Stimulated activated naive CD8-positive, alpha-beta T cell treated with anti-CD3 and anti-CD28 coated beads, Interleukin-15, Interleukin-2, amounts not matched to agents 100 ng/mL and 50 ng/mL, for 24 hours (primary cell): Measurements from ENCODE around the gene CEL.
A peak's percentile ranks its signal among the peaks of the same experiment; 100 is the strongest.
"Not testable (repeated sequence)": the region's sequence is repeated elsewhere in the genome, so short reads cannot be mapped to it uniquely, and the experiment has no call there.

Experiments used
- H3K27ac Mint-ChIP-seq: one replicate; pipeline ENCODE4 v1.8.0; 2021; ENCODE audit warnings: mild to moderate bottlenecking, mixed read lengths
- H3K27me3 Mint-ChIP-seq: one replicate; pipeline ENCODE4 v1.8.0; 2021; ENCODE audit warnings: mixed read lengths
- H3K36me3 Mint-ChIP-seq: one replicate; pipeline ENCODE4 v1.8.0; 2021; ENCODE audit warnings: low read depth, mixed read lengths
- H3K4me1 Mint-ChIP-seq: one replicate; pipeline ENCODE4 v1.8.0; 2021; ENCODE audit warnings: low read depth, mixed read lengths
- H3K4me3 Mint-ChIP-seq: one replicate; pipeline ENCODE4 v1.8.0; 2021; ENCODE audit warnings: mild to moderate bottlenecking, mixed read lengths
- H3K9me3 Mint-ChIP-seq: one replicate; pipeline ENCODE4 v1.8.0; 2021; ENCODE audit warnings: mixed read lengths

CEL gene

DNA sequence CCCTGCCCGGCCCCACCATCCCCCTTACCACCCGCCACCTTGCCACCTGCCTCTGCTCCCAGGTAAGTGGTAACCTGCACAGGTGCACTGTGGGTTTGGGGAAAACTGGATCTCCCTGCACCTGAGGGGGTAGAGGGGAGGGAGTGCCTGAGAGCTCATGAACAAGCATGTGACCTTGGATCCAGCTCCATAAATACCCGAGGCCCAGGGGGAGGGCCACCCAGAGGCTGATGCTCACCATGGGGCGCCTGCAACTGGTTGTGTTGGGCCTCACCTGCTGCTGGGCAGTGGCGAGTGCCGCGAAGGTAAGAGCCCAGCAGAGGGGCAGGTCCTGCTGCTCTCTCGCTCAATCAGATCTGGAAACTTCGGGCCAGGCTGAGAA is at the start of gene CEL:
TSS of gene CEL (plus strand) at position 218 of the 382 bp plus-strand sequence. CDS start at position 240, 22 bp downstream.
- H3K27me3 Mint-ChIP-seq, H3K27ac Mint-ChIP-seq, H3K9me3 Mint-ChIP-seq, H3K4me3 Mint-ChIP-seq: not testable (repeated sequence)
- Mint-ChIP-seq H3K36me3 (peaks cover 14% of the 10 kb centered on the region), H3K4me1 (peaks cover 35% of the 10 kb centered on the region)

DNA sequence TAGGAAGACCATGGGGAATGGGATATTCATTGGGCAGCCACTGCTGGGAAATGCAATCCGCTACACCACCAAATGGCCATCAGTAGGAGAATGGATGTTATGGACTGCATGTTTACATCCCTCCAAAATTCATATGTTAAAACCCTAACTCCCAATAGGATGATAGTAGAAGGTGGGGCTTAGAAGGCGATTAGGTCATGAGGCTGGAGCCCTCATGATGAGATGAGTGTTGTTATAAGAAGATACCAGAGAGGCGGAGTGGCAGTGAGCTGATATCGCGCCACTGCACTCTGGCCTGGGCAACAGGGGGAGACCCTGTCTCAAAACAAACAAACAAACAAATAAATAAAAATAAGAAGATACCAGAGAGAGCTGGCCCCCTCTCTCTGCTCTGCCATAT is 47.1 kb upstream of the CEL start:
- H3K4me1 Mint-ChIP-seq, result no peaks in the 10 kb centered on the region
- no peak overlapping the region for H3K27ac Mint-ChIP-seq
- H3K36me3 Mint-ChIP-seq, result peaks cover 5% of the 10 kb centered on the region
- peaks cover 19% of the 10 kb centered on the region for H3K27me3 Mint-ChIP-seq
- H3K4me3 Mint-ChIP-seq, result no peak overlapping the region
- H3K9me3 Mint-ChIP-seq, result peaks cover 6% of the 10 kb centered on the region

DNA sequence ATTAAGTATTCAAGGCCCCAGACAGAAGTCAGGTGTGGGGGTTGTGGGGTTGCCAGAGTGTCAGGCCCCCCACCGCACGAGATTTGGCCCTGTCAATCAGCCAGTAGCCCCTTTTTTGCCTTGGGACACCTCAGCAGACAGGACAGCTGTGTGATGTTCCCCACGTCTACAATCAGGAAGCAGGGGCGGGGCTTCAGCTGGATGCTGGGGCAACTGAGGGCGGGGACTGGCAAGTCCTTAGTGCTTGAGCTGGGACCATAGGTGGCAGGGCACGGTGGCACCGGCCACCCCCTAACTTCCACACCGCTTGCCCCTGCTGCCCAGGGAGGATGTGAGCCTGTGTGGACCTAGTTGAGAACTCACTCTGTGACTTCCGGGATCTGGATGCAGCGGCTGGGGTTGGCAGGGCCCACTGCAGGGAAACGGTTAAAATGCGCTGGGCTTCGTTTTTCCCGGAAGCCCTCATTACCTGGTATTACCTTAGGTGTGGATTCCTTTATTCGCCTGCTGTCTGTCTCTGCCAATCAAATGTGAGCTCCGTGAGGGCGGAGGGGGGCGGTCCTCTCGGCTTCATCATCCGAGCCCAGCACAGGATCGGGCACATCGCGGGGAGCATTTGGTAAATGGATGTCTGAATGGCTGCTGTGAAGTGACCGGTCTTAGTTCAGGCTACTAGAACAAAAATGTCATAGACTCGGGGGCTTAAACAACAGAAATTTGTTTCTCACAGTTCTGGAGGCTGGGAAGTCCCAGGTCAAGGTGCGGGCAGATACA is 38.5 kb upstream of the CEL start:
- Mint-ChIP-seq H3K36me3 (no peaks in the 10 kb centered on the region), H3K27me3 (no peaks in the 10 kb centered on the region), H3K4me3 (peak overlapping the region; percentile 26), H3K4me1 (peaks cover 21% of the 10 kb centered on the region), H3K9me3 (no peaks in the 10 kb centered on the region), H3K27ac (peak overlapping the region; percentile 61)

- H3K4me3 Mint-ChIP-seq, result no peak overlapping the region
- peaks cover 34% of the 10 kb centered on the region for H3K4me1 Mint-ChIP-seq
- H3K27ac Mint-ChIP-seq, result no peak overlapping the region
- no peaks in the 10 kb centered on the region for H3K27me3 Mint-ChIP-seq
- H3K36me3 Mint-ChIP-seq, result peaks cover under 1% of the 10 kb centered on the region
- H3K9me3 Mint-ChIP-seq, result no peaks in the 10 kb centered on the region
Observed at GRCh38 chr9:133026426-133026825, 35.4 kb upstream of the CEL start.

- H3K27me3 Mint-ChIP-seq, result no peaks in the 10 kb centered on the region
- no peak overlapping the region for H3K4me3 Mint-ChIP-seq
- peak overlapping the region; percentile 34 for H3K27ac Mint-ChIP-seq
- H3K9me3 Mint-ChIP-seq, result no peaks in the 10 kb centered on the region
- H3K4me1 Mint-ChIP-seq, result peaks cover 40% of the 10 kb centered on the region
- H3K36me3 Mint-ChIP-seq, result peaks cover 7% of the 10 kb centered on the region
Observed at GRCh38 chr9:133027134-133027533, 34.6 kb upstream of the CEL start.

DNA sequence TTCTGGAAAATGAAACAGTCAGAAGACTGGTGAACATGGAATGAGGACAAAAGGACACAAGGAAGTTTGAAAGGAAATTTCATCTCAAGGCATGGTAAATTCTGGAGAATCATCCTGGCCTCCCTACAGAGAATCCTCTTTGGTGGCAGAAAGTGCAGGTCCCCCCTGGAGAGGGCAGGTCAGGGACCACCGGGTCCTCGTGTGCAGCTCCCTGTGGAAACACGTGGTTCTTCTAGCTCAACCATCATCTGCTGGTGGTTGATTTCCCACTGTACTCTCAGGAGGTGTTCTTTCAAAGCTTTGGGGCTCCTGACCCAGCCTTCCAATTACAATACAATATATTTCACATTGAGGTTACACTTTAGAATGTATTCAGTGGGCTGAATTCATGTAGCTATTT is 33.6 kb upstream of the CEL start:
- Mint-ChIP-seq H3K27ac (peak overlapping the region; percentile 3), H3K36me3 (peaks cover 16% of the 10 kb centered on the region), H3K4me1 (peaks cover 41% of the 10 kb centered on the region), H3K4me3 (peak overlapping the region; percentile 33), H3K27me3 (no peaks in the 10 kb centered on the region), H3K9me3 (no peaks in the 10 kb centered on the region)

DNA sequence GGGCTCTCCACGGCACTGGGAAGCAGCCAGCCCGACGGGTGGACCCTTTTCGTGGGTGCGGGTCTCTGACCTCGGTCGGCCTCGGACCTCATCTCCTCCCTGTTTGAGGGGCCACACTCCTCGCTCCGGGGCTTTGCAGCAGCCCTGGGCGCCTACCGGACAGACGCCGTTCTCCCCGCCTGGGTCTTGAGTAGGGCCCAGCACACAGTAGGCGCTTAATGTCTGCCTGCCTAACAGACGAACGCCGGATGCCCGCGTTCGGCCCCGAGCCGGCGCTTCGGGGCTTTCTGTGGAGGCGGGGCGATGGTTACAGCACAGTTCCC is 31.8 kb upstream of the CEL start:
- Mint-ChIP-seq H3K4me1 (peaks cover 47% of the 10 kb centered on the region), H3K9me3 (no peaks in the 10 kb centered on the region), H3K27ac (peak overlapping the region; percentile 93), H3K27me3 (no peaks in the 10 kb centered on the region), H3K4me3 (peak overlapping the region; percentile 92), H3K36me3 (peaks cover 16% of the 10 kb centered on the region)

DNA sequence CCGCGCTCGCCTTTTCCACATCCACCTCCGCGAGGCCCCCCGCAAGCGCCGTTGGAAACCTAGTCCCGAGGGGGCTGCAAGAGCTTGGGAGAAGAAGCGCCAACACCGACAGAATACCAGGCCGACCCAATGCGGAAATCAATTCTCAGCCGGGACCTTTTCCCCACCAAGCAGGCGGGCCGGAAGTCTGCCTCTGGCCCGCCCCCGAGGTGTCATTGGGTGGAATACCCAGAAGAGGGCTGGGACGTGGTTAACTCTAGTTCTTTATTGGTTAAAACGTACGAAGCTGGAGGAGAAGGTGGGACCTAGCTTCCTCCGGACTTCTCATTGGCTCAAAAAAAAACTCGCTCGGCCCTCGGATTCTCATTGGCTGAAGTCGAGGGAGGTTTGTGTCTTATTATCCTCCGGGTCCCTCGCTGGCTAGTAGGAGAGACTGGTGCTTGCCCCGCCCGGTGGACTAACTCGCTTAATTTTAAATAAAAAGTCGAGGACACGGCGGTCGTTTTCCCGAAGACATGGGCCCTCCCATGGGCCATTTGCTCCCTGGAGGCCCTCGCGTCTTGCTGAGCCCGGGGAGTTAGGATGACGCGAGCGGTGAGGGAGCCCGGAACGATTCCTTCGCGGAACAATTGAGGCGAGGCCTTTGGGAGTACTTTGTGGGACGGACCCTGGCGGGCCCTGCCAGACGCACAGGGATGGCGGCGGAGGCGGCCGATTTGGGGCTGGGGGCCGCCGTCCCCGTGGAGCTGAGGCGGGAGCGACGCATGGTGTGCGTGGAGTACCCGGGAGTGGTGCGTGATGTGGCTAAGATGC is 31.3 kb upstream of the CEL start, which contains the start of gene GTF3C5:
TSS of gene GTF3C5 (plus strand) at position 681 of the 813 bp plus-strand sequence. CDS start at position 696, 15 bp downstream.
- Mint-ChIP-seq H3K36me3 (peaks cover 16% of the 10 kb centered on the region), H3K4me1 (peaks cover 47% of the 10 kb centered on the region), H3K9me3 (no peaks in the 10 kb centered on the region), H3K27ac (peak within 1 kb of the TSS; percentile 93), H3K27me3 (no peaks in the 10 kb centered on the region), H3K4me3 (peak within 1 kb of the TSS; percentile 92)

GRCh38 chr9:133031130-133031422 is 30.7 kb upstream of the CEL start:
- Mint-ChIP-seq H3K27me3 (no peaks in the 10 kb centered on the region), H3K27ac (peak overlapping the region; percentile 93), H3K4me1 (peaks cover 47% of the 10 kb centered on the region), H3K36me3 (peaks cover 16% of the 10 kb centered on the region), H3K4me3 (peak overlapping the region; percentile 92), H3K9me3 (no peaks in the 10 kb centered on the region)

GRCh38 chr9:133031496-133031911 is 30.3 kb upstream of the CEL start:
- H3K4me3 Mint-ChIP-seq, result peak overlapping the region; percentile 92
- no peaks in the 10 kb centered on the region for H3K27me3 Mint-ChIP-seq
- H3K9me3 Mint-ChIP-seq, result no peaks in the 10 kb centered on the region
- H3K27ac Mint-ChIP-seq, result peak overlapping the region; percentile 93
- H3K36me3 Mint-ChIP-seq, result peaks cover 16% of the 10 kb centered on the region
- H3K4me1 Mint-ChIP-seq, result peaks cover 47% of the 10 kb centered on the region

DNA sequence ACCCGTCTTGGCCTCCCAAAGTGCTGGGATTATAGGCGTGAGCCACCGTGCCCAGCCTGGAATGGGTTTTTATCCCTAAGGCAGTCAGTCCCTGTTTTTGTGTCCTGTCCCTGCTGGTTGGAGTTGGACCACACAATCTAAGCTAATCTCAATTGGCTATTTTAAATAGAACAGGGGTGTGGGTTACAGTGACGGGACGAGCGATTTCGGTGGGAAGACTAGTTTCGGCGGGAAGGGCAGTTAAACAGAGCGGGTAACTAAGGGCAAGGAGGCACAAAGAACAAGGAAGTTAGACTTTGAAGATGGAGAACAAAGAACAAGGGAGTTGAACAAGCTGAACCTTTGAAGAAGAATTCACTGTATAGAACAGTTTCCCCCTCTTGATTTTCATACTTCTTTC is 29.6 kb upstream of the CEL start:
- H3K4me1 Mint-ChIP-seq, result peaks cover 47% of the 10 kb centered on the region
- no peaks in the 10 kb centered on the region for H3K9me3 Mint-ChIP-seq
- peaks cover 16% of the 10 kb centered on the region for H3K36me3 Mint-ChIP-seq
- H3K27me3 Mint-ChIP-seq, result no peaks in the 10 kb centered on the region
- H3K4me3 Mint-ChIP-seq, result peak overlapping the region; percentile 92
- peak overlapping the region; percentile 15 for H3K27ac Mint-ChIP-seq

GRCh38 chr9:133035669-133036068 is 26.1 kb upstream of the CEL start:
- no peaks in the 10 kb centered on the region for H3K9me3 Mint-ChIP-seq
- peaks cover 33% of the 10 kb centered on the region for H3K36me3 Mint-ChIP-seq
- H3K4me1 Mint-ChIP-seq, result peaks cover 35% of the 10 kb centered on the region
- no peak overlapping the region for H3K27ac Mint-ChIP-seq
- no peak overlapping the region for H3K4me3 Mint-ChIP-seq
- H3K27me3 Mint-ChIP-seq, result no peaks in the 10 kb centered on the region

- Mint-ChIP-seq H3K9me3 (no peaks in the 10 kb centered on the region), H3K4me3 (no peak overlapping the region), H3K36me3 (peaks cover 30% of the 10 kb centered on the region), H3K4me1 (peaks cover 12% of the 10 kb centered on the region), H3K27ac (no peak overlapping the region), H3K27me3 (no peaks in the 10 kb centered on the region)
Observed at GRCh38 chr9:133037775-133038515, 23.8 kb upstream of the CEL start.

- not testable (repeated sequence) for H3K4me3 Mint-ChIP-seq, H3K4me1 Mint-ChIP-seq, H3K9me3 Mint-ChIP-seq, H3K27ac Mint-ChIP-seq, H3K27me3 Mint-ChIP-seq
- H3K36me3 Mint-ChIP-seq, result peaks cover 54% of the 10 kb centered on the region
Observed at GRCh38 chr9:133040892-133041479, 20.8 kb upstream of the CEL start.

- Mint-ChIP-seq H3K36me3 (peaks cover 63% of the 10 kb centered on the region), H3K4me3 (no peak overlapping the region), H3K4me1 (peaks cover 7% of the 10 kb centered on the region), H3K9me3 (no peaks in the 10 kb centered on the region), H3K27ac (no peak overlapping the region), H3K27me3 (no peaks in the 10 kb centered on the region)
Observed at GRCh38 chr9:133041958-133042357, 19.8 kb upstream of the CEL start.
